ENCODE measurements around the gene OR14A16. TPM values are rescaled to one million over a fixed set of nuclear protein-coding genes. Genes with fewer than 3 reads are reported as not detected.

OR14A16 gene, protein sequence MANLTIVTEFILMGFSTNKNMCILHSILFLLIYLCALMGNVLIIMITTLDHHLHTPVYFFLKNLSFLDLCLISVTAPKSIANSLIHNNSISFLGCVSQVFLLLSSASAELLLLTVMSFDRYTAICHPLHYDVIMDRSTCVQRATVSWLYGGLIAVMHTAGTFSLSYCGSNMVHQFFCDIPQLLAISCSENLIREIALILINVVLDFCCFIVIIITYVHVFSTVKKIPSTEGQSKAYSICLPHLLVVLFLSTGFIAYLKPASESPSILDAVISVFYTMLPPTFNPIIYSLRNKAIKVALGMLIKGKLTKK
- not detected for total RNA-seq
- long read RNA-seq, donor 1 = 0 reads
- long read RNA-seq, donor 2 = 0 reads

DNA sequence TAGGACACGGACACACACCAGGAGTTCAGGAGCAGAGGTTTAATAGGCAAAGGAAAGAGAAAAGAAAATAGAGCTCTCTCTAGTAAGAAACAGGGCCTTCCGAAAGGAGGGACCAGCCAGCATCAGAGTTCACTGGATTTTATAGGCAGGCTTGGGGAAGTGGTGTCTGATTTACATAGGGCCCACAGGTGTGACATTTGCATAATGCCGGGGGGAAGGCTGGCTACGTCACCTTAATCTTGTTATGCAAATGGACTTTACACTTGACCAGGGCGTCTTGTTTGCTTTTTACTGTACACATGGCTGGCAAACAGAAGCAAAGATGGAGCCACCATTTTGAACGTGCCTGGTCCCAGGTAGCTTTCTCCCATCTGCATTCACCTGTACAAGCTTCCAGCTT lies at the start of gene OR14A16:
OR14A16 (minus strand) TSS at position 97 of the 400 bp plus-strand sequence. CDS start 8,390 bp downstream, outside the sequence.
- intact Hi-C loops (cut with DNase I) = no loop called here
- no peak for DNase-seq (ENCODE audit: low spot score)

DNA sequence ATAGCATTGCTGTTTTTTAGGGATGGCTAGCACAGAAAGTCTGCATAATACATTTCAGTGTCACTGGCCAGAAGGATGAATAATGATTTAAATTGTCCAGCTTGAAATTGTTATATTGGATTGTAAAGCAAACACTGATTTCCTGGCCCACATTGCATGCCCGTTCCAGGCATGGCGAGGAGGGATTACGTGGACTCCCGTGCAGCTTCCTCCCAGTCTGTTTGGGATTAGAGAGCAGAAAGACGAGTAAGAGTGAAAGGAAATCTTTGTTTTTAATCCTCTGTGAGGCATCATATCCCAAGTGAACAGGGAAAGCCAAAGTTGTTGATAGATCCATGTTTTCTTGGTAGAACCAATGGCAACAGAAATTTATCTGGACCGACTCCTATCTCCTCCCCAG lies 41.5 kb upstream of the OR14A16 start:
- DNase-seq (ENCODE audit: low spot score) = no peak
- intact Hi-C loops (cut with DNase I) = no loop called here

DNA sequence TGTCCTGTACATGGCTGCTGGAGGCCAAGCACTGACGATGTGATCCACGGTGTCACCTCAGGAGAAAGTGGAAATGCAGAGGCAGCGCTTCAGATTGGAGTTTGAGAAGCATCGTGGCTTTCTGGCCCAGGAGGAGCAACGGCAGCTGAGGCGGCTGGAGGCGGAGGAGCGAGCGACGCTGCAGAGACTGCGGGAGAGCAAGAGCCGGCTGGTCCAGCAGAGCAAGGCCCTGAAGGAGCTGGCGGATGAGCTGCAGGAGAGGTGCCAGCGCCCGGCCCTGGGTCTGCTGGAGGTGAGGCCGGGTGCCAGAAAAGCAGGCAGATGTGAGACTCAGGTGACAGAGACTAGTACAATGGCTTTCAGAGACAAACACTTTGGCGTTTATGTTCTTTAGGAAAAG lies 40.7 kb upstream of the OR14A16 start:
- intact Hi-C loops (cut with DNase I) = no loop called here

DNA sequence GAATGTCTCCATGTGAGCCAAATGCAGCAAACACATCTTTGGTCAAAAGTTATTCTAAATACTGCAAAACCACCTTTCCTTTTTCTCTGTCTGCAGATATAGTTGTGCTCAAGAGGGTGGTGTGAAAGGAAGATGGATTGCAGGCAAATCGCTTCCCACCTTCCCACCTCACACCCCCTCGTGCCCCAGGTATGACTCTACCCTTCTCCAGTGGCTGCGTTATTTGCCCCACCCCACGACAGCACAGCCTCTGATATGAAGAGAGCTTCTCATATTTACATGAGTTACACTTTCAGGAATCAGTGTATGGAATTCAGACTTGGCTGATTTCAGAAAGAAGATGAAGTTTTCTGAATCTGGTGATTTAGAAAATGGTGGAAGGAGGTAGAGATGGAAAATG lies 38.8 kb upstream of the OR14A16 start:
- intact Hi-C loops (cut with DNase I) = no loop called here
- DNase-seq (ENCODE audit: low spot score) = no peak

More for the DNA sequence above, 40.7 kb upstream of the OR14A16 start:
- DNase-seq (ENCODE audit: low spot score) = no peak

DNA sequence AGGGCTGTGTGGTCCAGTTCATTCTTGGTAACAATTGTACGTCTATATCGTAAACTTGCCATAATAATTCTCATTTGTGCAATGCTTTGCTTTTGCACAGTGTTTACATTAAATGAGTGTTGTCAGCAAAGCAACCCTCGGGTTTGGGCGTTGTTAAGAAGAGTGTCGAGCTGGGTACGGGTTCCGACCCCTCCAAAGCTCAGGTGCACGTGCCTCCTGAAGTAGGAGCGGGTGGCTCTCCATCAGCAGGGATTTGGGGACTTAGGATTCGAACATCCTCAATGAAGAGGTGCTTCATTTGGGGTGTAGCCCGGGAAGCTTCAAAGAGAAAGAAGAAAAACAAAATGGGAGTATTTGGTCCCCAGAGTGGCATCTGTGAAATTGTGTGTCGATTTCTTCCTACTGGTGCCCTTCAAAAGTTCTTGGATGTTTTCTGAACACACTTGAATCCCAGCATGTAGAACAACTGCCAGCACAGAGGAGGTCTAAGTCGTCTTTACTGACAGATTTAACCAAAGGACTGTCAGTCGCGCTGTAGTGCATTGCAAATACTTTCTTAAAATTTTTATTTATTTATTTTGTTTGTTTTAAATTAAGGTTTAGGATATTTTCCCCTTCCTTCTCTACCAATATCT lies 34.2 kb upstream of the OR14A16 start:
- DNase-seq (ENCODE audit: low spot score) = no peak
- intact Hi-C loops (cut with DNase I) = no loop called here

DNA sequence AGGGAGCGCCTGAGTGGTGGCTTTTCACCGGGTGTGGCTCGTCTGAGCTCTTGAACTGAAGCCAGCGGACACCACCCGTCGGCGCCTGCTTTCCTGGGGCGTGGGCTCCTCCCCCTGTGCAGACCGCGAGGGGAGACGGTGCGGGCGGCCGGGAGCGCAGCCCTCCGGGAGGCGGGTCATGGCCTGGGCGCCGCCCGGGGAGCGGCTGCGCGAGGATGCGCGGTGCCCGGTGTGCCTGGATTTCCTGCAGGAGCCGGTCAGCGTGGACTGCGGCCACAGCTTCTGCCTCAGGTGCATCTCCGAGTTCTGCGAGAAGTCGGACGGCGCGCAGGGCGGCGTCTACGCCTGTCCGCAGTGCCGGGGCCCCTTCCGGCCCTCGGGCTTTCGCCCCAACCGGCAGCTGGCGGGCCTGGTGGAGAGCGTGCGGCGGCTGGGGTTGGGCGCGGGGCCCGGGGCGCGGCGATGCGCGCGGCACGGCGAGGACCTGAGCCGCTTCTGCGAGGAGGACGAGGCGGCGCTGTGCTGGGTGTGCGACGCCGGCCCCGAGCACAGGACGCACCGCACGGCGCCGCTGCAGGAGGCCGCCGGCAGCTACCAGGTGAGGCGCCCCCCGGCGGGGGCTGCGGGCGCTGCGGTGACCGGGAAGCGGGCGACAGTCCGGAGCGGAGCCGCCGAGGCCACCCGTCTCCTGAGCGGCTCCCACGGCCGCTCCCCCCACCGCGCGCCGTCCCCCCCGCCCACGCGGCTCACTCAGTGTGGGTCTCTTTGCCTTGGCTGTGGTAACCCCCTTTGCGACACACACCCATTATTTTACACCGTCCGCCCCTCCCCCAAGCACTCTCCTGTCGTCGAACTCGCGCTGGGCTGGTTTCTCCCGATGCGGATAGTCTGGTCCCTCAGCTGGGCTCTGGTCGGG lies 33.4 kb upstream of the OR14A16 start, which contains the start of gene TRIM58:
TRIM58 (plus strand) TSS at position 119 of the 916 bp plus-strand sequence; CDS start at position 179, 60 bp downstream.
- intact Hi-C loops (cut with DNase I) = no loop called here
- DNase-seq (ENCODE audit: low spot score) = no peak

DNA sequence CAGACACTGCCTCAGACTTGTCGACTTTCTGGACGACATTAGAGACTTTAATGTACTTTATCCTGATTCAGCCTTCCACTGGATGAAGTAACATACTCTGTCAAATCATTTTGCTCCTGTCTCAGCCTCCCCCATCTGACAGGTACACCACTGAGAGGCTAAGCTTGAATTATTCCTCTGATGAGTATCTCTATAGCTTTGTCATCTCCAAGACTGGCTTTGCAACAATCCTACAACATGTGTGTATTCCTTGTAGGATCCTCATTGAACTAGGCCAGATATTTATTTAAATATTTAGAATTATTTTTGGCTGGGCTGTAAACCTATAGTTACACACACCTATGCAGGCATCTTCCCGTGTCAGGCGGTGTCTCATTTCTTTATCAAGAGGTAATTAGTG lies 32.0 kb upstream of the OR14A16 start:
- no peak for DNase-seq (ENCODE audit: low spot score)
- intact Hi-C loops (cut with DNase I) = no loop called here

DNA sequence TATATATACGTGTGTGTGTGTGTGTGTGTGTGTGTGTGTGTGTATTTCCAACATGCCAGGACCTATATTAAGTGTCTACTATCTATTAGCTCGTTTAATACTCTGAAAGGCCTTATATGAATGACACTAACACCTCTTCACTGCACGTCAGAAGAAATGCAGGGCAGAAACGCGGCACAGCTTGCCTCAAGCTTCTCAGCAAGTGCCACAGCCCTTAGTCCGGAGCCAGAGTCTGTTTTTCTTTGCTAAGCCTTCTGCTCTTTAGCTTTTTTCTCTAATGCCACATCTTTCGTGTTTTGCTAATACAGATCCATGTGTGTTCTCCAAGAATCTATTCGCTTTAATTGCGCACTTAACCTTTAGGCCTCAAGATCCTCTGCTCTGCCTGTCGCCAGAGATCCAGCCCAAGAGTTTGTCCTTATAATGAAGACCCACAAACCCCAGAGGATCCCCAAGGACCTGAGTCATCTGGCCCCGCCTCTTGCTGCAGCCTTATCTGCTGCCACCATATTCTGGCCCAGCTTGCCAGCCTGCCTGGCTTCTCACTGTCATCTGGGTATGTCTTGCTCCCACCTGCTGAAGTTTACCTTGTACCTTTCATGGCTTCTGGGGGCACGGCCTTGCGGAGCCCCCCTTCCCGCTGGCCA lies 31.1 kb upstream of the OR14A16 start:
- intact Hi-C loops (cut with DNase I) = no loop called here
- DNase-seq (ENCODE audit: low spot score) = no peak

DNA sequence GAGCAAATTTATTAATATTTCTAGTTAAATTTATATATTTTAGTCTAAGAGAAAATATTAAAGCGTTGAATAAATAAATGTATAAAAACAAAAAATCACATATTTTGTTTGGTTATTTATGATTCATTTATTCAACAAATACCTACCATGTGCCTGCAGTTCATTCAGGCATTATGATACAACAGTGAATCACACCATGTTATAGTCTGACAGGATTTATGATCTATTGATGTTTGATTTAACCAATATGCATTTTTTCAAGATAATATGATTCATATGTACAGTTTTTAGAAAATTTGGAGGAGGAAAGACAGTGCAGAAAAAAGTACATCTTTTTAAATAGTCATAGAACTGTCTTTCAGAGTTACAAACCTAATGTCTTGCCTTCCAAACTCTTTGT lies 25.7 kb upstream of the OR14A16 start:
- intact Hi-C loops (cut with DNase I) = no loop called here
- no peak for DNase-seq (ENCODE audit: low spot score)

DNA sequence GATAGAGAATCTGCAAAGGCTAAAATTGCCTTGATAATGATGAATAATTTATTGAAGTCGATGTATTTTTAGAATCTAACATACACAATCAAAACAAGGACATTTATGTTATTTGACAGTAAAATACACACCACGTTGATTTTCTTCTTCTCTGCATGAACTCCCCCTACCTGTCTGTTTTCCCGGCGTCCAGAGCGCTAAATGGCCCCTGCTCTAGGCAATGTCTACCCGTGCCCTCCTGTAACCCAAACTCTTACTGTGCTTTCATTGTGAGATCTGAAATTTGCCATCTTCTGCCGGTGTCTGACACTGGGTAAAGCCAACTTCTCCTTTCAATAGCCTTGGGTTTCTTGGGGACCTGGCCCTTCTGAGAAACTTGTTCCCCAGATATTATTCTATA lies 24.4 kb upstream of the OR14A16 start:
- intact Hi-C loops (cut with DNase I) = no loop called here
- no peak for DNase-seq (ENCODE audit: low spot score)

DNA sequence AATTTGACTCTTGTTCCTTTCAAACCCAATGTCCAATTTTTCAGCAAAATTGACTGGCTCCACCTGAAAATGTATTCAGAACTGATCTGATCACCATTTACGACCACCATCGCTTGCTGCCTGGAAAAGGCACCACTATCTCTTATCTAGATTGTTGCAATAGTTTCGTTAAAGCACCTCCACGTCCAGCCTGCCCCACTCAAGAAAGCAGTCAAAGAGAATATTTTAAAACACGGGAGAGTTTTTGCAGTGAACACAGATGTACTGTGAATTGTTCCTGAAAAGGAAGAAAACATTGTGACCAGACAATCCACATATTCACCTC lies 21.7 kb upstream of the OR14A16 start:
- no peak for DNase-seq (ENCODE audit: low spot score)
- intact Hi-C loops (cut with DNase I) = no loop called here

DNA sequence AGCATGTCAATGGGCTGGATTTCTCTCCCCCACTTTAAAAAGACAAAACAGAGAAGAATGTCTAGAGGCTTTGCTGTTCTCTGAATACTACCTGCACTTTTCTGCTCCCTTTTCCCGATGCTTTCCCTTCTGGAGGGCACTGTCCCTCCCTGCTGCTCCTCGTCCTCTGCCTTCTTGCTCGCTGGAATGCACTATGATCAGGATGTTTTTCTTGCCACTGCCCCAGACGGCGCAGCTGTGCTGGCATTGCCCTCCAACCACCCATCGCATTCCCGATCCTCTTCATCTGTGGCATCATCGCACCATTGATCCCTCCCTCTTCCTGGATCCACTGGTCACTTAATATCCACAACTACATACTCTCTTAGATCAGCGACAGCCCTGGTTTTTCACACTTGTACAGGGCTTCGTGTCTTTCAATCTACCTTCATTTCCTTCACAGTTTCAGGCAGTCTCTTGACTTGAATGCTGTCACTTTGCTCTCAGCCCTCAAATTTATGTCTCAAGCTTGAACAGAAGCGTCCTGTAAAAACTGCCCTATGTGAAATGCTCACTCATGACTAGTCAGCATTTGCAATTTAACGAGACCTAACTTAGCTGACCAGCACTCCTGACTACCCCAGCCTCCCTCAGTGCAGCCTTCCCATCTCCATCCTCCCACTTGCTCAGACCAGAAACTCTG lies 21.2 kb upstream of the OR14A16 start:
- no peak for DNase-seq (ENCODE audit: low spot score)

DNA sequence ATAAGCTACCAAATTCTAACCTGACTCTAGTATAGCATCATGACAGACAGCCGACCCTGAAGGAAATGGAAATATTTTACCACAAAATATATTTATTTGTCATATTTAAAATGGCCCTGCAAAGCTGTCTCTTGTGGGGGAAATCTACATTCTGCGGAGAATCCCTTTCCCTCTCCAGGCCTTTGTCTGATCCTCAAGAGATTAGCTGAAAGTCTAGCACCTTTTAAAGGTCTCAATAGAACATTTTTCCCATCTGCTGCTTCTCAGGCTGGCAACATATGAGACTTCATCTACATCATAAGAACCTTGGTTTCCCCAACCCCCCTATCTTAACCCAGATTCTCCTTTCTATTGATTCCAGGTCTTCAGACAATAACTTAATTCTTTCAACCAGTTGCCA lies 19.5 kb upstream of the OR14A16 start:
- intact Hi-C loops (cut with DNase I) = no loop called here
- no peak for DNase-seq (ENCODE audit: low spot score)

More for the DNA sequence above, 21.2 kb upstream of the OR14A16 start:
- intact Hi-C loops (cut with DNase I) = no loop called here

DNA sequence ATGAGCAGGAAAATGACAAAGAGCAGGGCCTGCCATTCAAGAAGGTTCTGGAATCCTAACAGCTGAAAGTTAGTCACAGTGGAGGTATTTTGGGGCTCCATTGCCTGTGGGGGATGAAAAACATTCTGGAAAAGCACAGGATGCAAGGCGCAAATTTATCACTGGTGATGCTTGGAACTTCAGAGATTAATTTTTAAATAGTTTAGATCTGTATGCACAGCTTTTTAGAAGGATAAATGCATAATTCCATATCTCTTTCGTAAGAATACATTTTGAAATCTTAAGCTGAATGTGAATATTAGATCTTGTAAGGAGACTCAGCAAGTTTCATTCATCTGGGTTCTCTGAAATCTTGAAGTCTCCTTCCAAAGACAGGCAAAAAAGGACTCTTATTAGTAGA lies 17.9 kb upstream of the OR14A16 start, which contains the start of gene OR11L1:
OR11L1 (minus strand) TSS at position 101 of the 400 bp plus-strand sequence; CDS start at position 101, 0 bp downstream.
- DNase-seq (ENCODE audit: low spot score) = no peak
- intact Hi-C loops (cut with DNase I) = no loop called here

DNA sequence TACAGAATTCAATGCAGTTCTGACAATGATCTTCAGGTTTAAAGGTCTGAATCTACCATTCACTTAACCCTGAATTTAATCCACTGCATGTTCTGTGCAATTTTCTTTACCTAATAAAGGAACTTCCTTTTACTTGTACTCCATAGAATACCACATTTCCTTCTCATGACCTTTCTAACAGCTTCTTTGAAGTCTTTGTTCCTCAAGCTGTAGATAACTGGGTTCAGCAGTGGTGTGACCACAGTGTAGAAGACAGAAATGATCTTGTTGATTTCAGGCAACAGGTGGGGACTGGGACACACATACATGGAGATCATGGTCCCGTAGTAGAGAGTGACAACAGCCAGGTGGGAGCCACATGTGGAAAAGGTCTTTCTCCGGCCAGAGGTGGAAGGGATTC lies 16.9 kb upstream of the OR14A16 start:
- intact Hi-C loops (cut with DNase I) = no loop called here
- DNase-seq (ENCODE audit: low spot score) = no peak

DNA sequence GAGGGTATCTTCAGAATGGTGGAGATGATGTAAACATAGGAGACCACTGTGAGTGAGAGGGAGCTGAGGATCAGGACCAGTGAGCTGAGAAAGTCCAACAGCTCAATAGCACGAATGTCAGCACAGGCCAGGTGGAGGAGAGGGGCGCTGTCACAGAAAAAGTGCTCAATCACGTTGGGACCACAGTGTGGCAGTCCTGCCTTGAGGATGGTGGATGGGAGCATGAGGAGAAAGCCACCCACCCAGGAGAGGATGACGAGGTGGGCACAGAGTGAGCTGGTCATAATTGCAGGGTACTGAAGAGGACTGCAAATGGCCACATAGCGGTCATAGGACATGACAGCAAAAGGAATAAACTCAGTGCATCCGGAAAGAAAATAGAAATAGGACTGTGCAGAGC lies 9.7 kb upstream of the OR14A16 start:
- no peak for DNase-seq (ENCODE audit: low spot score)
- intact Hi-C loops (cut with DNase I) = no loop called here

DNA sequence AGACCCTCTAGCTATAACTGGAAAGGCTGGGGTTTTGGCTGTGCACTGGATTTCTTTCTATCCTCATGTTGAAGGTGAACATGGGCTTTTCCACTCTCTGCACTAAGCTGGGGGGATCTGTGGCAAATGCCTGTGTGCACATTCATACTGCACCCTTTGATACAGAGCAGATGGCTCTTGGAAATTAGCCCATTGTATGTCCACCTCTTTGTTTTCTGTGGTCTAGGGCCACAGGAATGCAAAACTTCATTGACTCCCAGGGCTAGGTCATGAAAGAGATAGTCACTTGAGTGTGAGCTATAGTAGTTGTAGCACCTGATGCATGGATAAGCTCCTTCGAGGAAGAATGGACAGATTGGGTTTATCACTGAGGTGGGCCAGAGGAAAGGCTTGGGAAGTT lies 5.7 kb upstream of the OR14A16 start:
- intact Hi-C loops (cut with DNase I) = no loop called here
- no peak for DNase-seq (ENCODE audit: low spot score)

DNA sequence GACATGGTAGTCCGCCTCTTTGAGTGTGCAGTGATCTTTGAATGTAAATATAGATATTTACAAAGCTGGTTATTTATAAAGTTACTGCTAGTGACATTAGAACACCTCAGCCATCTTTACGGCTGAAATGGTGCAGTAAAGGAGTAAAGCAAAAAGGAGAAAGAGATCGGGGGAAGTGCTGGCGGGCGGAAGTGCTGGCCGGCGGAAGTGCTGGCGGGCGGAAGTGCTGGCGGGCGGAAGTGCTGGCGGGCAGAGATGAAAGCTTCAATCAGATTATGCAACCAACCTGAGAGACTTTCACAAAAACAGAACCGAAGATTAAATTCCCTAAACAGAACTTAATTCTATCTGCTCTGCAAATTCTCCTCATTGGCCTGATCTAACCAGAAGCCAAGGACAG lies 1.4 kb upstream of the OR14A16 start:
- intact Hi-C loops (cut with DNase I) = no loop called here

DNA sequence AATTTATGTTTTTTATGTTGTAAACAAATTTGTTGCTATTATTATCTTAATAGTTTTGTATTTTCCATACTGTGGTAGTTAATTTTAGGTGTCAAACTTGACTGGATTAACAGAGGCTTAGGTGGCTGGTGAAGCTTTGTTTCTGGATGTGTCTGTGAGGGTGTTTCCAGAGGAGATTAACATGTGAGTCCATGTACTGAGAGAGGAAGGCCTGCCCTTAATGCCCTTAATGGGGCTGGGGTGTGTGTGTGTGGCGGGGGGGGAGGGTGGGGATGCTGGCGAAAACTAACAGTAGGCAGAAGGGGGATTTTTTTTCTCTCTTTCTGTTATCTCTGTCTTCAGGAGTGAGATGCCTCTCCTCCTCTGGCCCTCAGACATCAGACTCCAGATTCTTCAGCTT lies 1.9 kb downstream of the OR14A16 start:
- intact Hi-C loops (cut with DNase I) = no loop called here
- no peak for DNase-seq (ENCODE audit: low spot score)

More for the DNA sequence above, 1.4 kb upstream of the OR14A16 start:
- DNase-seq (ENCODE audit: low spot score) = no peak

Data from posterior vena cava (tissue), 2 donors.